Nephron (organoid): Measurements from ENCODE around the gene CACNA2D4.

Experiments
- H3K27ac Mint-ChIP-seq, 3 experiments: 2 replicates each; pipeline ENCODE4 v1.8.0; 2020; ENCODE audit warnings: mixed read lengths in 3 of 3, mild to moderate bottlenecking in 2 of 3, moderate library complexity in 1 of 3
- H3K27me3 Mint-ChIP-seq: 2 replicates; pipeline ENCODE4 v1.8.0; 2021; ENCODE audit warnings: low read depth, mild to moderate bottlenecking, moderate library complexity, mixed read lengths
- H3K36me3 Mint-ChIP-seq: 2 replicates; pipeline ENCODE4 v1.8.0; 2020; ENCODE audit warnings: low read depth, mixed read lengths
- H3K4me1 Mint-ChIP-seq: 2 replicates; pipeline ENCODE4 v1.8.0; 2020; ENCODE audit warnings: mixed read lengths
- H3K4me3 Mint-ChIP-seq, 3 experiments: 2 replicates each; pipeline ENCODE4 v1.8.0; 2020; ENCODE audit warnings: mild to moderate bottlenecking in 3 of 3, mixed read lengths in 3 of 3, moderate library complexity in 2 of 3
- H3K9me3 Mint-ChIP-seq: 2 replicates; pipeline ENCODE4 v1.8.0; 2020; ENCODE audit warnings: mixed read lengths
- TF ChIP-seq, protein P1 (sequence below), 3 experiments: fragments of 200-600 bp; sonication (generic); IDR thresholded peaks; one replicate each; pipeline ENCODE4 v1.5.0; 2021; ENCODE audit warnings: antibody characterized with exemption in 3 of 3; ENCODE audit not compliant: unreplicated experiment in 3 of 3

The CACNA2D4 gene

DNA sequence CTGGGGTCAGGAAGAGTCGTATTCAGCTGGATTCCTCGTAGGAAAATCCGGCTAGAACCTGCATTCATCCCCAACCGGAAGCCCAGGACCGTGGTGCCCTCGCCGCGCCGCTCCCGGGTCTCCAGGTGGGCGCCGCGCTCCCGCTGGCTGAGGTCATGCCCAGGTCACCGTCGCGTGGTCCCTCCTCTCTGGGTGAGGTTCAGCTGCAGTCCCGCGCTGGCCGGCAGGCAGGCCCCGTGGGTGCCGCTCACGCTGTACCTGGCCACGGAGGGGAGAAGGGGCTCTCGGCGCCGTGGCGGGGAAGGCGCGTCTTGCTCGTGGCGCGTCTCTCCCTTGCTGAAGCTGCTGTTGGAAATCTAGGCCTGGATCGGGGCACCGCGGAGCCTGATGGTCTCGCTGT is 53.6 kb downstream of the CACNA2D4 start:
- no peak overlapping the region for H3K4me3 Mint-ChIP-seq
- H3K9me3 Mint-ChIP-seq: peaks cover 12% of the 10 kb centered on the region

DNA sequence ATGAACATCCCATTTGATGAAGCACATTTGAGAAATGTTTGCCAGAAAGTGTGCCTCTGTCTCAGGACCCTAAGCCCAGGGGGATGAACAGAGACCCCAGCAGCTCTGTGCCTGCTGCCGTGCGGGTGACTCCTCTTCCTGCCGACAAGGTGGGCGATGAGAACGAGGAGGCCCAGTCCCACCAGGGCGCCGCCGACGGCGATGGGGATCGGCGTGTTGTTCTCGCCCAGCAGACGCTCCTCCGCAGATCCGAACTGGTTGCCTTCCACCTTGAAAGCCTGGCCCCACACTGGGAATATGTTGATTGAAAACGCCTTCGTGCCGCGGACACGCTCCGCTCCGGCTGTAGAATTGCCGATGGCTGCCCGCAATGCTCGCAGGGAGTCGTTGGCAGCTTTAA is 54.0 kb downstream of the CACNA2D4 start:
- H3K27ac Mint-ChIP-seq: no peak overlapping the region
- peaks cover 8% of the 10 kb centered on the region for H3K9me3 Mint-ChIP-seq
- no peak overlapping the region for H3K4me3 Mint-ChIP-seq
- H3K27me3 Mint-ChIP-seq: no peaks in the 10 kb centered on the region
- H3K4me1 Mint-ChIP-seq: no peaks in the 10 kb centered on the region
- TF ChIP-seq, protein P1, sequence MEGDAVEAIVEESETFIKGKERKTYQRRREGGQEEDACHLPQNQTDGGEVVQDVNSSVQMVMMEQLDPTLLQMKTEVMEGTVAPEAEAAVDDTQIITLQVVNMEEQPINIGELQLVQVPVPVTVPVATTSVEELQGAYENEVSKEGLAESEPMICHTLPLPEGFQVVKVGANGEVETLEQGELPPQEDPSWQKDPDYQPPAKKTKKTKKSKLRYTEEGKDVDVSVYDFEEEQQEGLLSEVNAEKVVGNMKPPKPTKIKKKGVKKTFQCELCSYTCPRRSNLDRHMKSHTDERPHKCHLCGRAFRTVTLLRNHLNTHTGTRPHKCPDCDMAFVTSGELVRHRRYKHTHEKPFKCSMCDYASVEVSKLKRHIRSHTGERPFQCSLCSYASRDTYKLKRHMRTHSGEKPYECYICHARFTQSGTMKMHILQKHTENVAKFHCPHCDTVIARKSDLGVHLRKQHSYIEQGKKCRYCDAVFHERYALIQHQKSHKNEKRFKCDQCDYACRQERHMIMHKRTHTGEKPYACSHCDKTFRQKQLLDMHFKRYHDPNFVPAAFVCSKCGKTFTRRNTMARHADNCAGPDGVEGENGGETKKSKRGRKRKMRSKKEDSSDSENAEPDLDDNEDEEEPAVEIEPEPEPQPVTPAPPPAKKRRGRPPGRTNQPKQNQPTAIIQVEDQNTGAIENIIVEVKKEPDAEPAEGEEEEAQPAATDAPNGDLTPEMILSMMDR (IDR thresholded peaks at IDR 0.05; ENCODE audit: unreplicated experiment in 3 of 3): no peak
- no peaks in the 10 kb centered on the region for H3K36me3 Mint-ChIP-seq

More for the DNA sequence above, 53.6 kb downstream of the CACNA2D4 start:
- TF ChIP-seq, protein P1 (IDR thresholded peaks at IDR 0.05; ENCODE audit: unreplicated experiment in 3 of 3): no peak
- Mint-ChIP-seq H3K27ac (no peak overlapping the region), H3K27me3 (no peaks in the 10 kb centered on the region), H3K4me1 (no peaks in the 10 kb centered on the region), H3K36me3 (no peaks in the 10 kb centered on the region)

DNA sequence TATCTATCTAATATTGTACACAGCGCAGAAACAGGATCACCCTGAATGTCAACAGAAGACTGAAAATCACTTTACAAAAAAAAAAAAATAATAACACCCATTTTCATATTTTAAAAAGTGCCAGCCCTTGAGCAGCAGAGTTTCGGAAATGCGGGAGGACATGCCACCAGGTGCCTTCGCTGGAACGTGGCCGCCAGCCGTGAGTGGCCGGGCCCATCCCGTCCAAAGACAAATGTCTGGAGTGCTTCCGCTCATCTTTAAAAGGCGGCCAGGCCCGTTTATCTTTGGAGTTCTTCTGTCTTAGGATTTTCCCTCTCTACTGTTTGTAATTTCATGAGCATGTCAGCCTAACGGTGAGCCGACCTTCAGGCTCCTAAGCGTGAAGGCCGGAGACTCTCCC is 54.6 kb downstream of the CACNA2D4 start:
- Mint-ChIP-seq H3K27me3 (no peaks in the 10 kb centered on the region), H3K9me3 (peaks cover 7% of the 10 kb centered on the region), H3K4me3 (no peak overlapping the region), H3K36me3 (no peaks in the 10 kb centered on the region), H3K4me1 (no peaks in the 10 kb centered on the region), H3K27ac (no peak overlapping the region)
- TF ChIP-seq, protein P1 (IDR thresholded peaks at IDR 0.05; ENCODE audit: unreplicated experiment in 3 of 3): no peak

DNA sequence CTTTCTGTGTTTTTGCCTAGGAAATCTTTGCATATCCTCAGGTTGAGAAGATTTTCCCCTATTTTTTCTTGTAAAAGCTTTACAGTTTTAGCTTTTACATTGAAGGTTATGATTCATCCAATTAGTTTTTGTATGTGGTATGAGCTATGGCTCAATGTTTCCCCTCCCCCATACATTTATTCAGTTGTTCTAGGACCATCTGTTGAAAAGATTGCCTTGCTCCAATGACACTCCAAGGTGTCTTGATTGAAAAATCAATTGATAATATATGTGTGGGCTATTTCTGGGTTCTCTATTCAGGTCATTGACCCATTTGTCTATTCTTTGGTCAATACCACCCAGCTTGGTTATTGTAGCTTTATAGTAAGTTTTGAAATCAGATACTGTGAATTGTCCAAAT is 55.5 kb downstream of the CACNA2D4 start:
- H3K27me3 Mint-ChIP-seq: no peaks in the 10 kb centered on the region
- TF ChIP-seq, protein P1 (IDR thresholded peaks at IDR 0.05; ENCODE audit: unreplicated experiment in 3 of 3): no peak
- H3K4me3 Mint-ChIP-seq: no peak overlapping the region
- H3K36me3 Mint-ChIP-seq: no peaks in the 10 kb centered on the region
- H3K27ac Mint-ChIP-seq: no peak overlapping the region
- no peaks in the 10 kb centered on the region for H3K4me1 Mint-ChIP-seq
- H3K9me3 Mint-ChIP-seq: peaks cover 3% of the 10 kb centered on the region

DNA sequence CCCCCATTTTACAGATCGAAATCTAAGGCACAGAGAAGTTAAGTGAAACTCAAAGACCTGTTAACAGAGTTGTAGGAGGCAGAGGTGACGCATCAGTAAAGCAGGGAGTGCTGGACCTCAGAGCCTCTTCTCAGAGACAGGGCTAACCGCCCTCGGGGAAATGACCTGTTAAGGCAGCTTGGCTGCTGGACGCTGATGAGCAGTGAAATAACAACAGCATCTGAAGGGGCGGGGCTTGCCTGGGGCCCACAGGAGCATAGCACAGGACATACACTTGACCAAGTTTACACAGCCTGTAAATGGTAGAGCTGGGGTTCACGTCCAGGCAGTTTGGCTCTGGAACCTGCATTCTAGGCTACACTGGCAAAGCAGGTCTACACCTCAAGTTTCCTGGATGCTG is 58.8 kb downstream of the CACNA2D4 start:
- TF ChIP-seq, protein P1 (IDR thresholded peaks at IDR 0.05; ENCODE audit: unreplicated experiment in 3 of 3): no peak
- peaks cover 3% of the 10 kb centered on the region for H3K27me3 Mint-ChIP-seq
- H3K4me3 Mint-ChIP-seq: no peak overlapping the region
- no peaks in the 10 kb centered on the region for H3K36me3 Mint-ChIP-seq
- no peaks in the 10 kb centered on the region for H3K4me1 Mint-ChIP-seq
- no peaks in the 10 kb centered on the region for H3K9me3 Mint-ChIP-seq
- no peak overlapping the region for H3K27ac Mint-ChIP-seq

DNA sequence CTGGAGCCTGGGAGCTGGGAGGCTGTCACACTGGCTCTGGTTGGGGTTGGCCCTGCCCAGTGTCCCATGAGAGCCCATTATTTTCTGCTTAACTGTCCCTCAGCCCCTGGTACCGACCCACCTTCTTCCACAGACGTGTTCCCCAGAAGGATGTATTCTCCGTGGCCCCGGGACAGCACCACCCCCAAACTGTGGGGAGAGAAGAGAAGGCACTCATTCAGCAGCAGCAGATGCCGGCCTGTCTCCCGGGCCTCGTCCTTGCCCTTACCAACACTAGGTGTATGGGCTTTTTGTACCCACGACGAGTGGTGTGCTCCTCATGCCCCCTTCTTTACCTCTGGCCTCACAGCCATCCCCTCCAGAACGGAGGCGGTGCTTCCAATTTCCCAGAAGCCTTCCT is 60.0 kb downstream of the CACNA2D4 start:
- no peak overlapping the region for H3K4me3 Mint-ChIP-seq
- no peaks in the 10 kb centered on the region for H3K4me1 Mint-ChIP-seq
- H3K27ac Mint-ChIP-seq: no peak overlapping the region
- H3K36me3 Mint-ChIP-seq: no peaks in the 10 kb centered on the region
- TF ChIP-seq, protein P1 (IDR thresholded peaks at IDR 0.05; ENCODE audit: unreplicated experiment in 3 of 3): no peak
- H3K27me3 Mint-ChIP-seq: peaks cover 3% of the 10 kb centered on the region
- no peaks in the 10 kb centered on the region for H3K9me3 Mint-ChIP-seq
